GM20000 (cell line): Measurements from ENCODE around the gene SIVA1.

Experiments used
- DNase-seq: peaks from one replicate; pipeline ENCODE4 v3.0.0; 2012; ENCODE audit warnings: low spot score
- TF ChIP-seq, protein P1 (sequence below): IDR thresholded peaks from 2 replicates; pipeline ENCODE4 v1.5.1; 2012; ENCODE audit warnings: mild to moderate bottlenecking, control low read depth; ENCODE audit errors: extremely low read depth, missing control alignments

The SIVA1 gene

DNA sequence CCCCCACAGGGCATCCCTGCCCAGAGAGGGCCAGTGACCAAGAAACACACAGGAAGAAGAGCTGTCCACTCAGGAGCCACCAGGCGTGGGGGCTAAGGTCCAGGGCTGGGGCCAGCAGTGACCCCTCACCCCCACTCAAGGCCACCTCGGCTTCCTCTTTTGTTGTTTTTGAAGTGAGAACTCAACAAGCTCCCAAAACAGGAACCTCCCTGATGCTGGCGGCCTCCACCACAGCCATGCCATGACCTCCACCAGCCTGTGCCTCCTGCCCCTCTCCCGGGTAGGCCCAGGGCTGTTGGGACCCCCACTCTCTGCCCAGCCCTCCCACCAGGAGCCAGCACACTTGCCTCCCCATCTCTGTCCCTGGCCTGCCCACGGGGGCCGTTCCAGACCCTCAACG is 34.8 kb downstream of the SIVA1 start:
- TF ChIP-seq, protein P1, sequence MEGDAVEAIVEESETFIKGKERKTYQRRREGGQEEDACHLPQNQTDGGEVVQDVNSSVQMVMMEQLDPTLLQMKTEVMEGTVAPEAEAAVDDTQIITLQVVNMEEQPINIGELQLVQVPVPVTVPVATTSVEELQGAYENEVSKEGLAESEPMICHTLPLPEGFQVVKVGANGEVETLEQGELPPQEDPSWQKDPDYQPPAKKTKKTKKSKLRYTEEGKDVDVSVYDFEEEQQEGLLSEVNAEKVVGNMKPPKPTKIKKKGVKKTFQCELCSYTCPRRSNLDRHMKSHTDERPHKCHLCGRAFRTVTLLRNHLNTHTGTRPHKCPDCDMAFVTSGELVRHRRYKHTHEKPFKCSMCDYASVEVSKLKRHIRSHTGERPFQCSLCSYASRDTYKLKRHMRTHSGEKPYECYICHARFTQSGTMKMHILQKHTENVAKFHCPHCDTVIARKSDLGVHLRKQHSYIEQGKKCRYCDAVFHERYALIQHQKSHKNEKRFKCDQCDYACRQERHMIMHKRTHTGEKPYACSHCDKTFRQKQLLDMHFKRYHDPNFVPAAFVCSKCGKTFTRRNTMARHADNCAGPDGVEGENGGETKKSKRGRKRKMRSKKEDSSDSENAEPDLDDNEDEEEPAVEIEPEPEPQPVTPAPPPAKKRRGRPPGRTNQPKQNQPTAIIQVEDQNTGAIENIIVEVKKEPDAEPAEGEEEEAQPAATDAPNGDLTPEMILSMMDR: no peak
- DNase-seq: no peak

DNA sequence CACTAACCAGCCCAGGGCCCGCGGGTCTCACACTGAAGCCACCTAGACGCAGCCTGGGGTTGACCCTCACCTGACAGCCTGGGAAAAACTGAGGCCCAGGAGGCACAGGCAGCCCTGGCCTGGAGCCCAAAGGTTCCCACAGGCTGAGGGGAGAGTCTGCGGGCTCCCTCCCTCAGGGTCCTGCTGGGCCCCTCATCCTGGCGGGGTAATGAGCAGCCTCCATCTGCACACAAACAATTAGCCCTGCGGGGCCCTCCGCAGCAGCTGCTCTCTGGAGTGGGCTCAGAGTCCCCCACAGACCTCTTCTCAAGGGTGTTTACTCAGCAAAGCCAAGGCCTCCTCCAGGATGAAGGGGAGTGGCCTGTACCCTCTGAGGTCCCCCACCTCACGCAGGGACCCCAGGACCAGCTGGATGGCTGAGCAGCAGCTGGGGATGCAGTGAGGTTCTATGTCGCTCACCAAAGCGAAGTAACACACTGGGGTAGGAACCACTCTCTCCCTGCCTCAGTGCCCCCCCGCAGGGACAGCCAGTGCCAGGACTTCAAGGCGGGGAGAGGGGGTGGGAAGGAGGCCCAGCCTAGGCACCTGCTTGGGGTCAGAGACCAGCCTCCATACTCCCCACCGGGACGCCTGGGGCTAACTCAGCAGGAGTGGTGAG is 35.3 kb downstream of the SIVA1 start:
- TF ChIP-seq, protein P1: no peak

DNA sequence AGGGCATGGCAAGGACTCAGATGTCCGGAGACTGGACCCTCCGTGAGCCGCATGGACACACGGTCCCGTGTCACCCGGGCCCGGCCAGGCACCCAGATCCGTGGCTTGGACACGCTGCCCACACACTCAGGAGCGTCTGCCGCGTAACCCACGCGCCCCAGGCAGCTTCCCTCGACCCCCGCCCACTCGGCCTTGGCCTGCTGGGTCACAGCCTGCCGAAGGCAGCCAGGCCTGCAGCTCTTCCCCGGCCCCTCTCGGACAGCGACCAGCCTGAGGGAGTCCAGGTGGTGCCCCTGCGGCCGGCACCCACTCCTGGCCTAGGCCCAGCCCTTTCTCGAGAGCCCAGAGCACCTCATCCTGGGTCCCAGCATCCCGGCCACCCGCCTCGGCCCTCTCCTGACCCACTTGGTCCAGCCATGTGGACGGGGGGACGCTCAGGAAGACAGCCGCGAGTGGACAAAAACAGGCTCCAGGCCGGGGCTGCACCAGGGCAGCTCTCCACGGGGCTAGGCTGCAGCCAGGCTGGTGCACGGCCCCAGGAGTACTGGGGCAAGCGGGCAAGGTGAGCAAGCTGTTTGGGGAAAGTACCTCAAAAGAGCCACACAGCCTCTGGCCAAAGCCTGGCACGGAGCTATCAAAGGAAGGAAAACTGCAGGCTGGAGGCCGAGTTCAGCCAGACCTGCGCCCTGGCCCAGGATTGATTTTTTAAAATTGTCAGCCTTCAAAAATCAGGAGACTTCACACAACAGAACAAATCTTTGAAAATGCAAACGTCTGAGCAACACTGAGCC is 36.1 kb downstream of the SIVA1 start:
- TF ChIP-seq, protein P1: no peak
- no peak for DNase-seq

More for the DNA sequence above, 35.3 kb downstream of the SIVA1 start:
- no peak for DNase-seq

DNA sequence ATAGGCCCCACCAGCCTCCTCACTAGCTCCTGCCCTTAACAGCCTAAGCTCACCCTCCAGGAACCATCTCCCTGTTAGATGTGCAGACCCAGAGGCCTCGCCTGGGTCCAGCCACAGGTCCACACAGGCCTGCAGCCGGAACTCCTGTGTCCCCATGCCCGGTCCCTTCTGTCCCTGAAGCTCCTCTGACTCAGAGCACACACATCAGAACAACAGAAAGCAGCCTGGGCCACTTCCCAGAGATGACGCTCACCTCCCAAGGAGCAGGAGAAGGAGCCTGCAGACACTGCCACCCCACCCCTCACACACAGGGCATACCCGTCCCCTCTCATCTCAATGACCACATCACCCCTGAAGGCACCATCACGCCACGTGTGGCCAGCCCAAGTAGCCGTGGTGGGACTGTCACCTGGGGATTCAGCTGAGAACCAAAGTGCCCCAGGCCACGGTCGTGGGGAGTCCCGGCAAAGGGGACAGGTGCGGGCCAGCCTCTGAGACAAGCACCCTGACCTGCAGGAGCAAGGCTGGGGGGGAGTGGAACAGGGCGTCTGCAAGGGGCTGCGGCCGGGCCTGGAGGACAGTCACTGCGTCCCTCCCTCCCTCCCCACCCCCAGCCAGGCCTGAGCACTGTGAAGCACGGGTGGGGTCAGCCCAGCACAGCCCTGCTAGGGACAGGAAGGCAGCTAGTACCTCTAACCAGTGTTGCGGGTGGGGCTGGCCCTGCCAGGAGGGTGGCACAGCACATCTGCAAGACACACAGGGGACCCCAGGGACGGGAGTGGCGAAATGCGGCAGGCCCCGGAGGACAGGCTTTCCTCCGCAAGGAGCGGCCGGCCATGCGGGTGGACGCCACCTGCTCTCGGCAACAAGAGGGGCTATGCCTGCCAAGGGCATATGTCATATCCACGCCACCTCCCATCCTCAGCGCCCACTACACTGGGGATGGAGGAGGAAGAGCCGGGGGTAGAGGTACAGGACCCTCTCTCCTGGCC is 37.1 kb downstream of the SIVA1 start:
- TF ChIP-seq, protein P1: no peak

DNA sequence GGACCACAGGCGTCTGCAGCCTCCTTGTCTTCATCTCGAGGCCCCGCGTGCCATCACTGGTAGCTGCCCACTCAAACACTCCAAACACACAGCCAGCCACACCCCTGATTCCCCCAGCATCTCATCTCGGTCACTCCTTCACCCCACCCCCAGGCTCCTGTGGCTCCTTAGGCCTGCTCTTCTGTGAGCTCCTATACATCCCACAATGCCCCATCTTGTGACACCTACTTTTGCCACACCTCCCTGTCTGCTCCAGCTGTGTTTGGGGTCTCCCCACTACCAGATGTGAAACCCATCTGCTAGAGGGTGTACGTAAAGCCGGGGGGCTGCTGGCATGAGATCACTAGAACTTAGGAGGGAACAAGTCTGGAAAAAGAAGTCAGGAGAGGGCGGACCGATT is 38.5 kb downstream of the SIVA1 start:
- DNase-seq: no peak
- TF ChIP-seq, protein P1: no peak

More for the DNA sequence above, 37.1 kb downstream of the SIVA1 start:
- no peak for DNase-seq

DNA sequence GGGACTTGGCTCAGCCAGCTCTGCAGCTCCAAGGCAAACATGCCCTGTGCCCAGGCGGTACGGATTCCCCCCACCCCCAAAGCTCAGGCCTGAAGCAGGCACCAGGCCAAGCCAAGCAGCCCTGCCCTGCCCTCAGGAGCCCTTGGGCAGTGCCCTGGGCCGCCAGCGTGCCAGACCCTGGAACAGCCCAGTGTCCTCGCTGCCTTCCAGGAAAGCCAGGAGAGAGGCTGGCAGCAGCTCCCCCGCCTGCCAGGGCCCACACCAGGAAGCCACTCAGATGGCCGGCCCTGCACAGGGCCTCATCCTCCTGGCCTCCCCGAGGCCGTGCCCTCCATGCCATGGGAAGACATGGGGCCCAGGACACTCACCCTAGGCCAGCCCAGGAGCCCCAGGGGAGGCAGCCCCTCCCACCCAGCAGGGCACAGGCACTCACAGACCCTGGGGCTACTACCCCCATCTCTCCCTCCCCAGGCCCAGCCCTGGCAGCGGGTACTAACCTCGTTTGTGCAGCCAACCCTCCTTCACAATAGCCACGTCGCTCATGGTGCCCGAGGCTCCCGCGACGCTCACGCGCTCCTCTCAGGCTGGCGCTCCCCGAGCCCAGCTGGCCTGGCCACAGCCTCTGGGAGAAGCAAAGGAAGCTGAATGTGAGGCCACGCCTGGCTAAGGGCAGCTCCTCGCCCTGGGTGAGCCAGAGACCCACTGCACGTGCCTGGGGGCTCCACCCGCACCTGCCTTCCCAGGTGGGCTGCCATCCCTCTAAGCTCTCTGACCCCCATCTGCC is 39.3 kb downstream of the SIVA1 start:
- DNase-seq: no peak
- TF ChIP-seq, protein P1: no peak
